HCT116 (cell line): ENCODE measurements around the gene RBM39. TPM values are rescaled to one million over a fixed set of nuclear protein-coding genes. Genes with fewer than 3 reads are reported as not detected.

Experiments
- ATAC-seq: fragments of 200-7000 bp; cut with Tn5 transposase; 2 replicates; pipeline ENCODE4 v1.9.1; 2020; ENCODE audit warnings: mild to moderate bottlenecking, moderate library complexity
- BruUV-seq: library from RNA; stranded (reverse); fragments of 400-500 nt; replicated peaks from 2 replicates; lab custom pipeline; 2021; lab: Mats Ljungman, UMichigan
- CTCF ChIA-PET: fragments of 300-600 bp; sonication (Branson Sonifier 250); formaldehyde crosslinking; loops from one replicate; lab custom pipeline; 2021; ENCODE audit warnings: antibody characterized with exemption; lab: Charles Lee
- POLR2A ChIA-PET: fragments of 300-600, 350-600 bp; sonication (Branson Sonifier 250); formaldehyde crosslinking; loops from one replicate; lab custom pipeline; 2021; ENCODE audit warnings: antibody characterized with exemption; lab: Charles Lee
- RAD21 ChIA-PET, 2 experiments: fragments of 300-600 bp; sonication (Branson Sonifier 250); formaldehyde crosslinking; loops; one replicate each; lab custom pipeline; 2023; ENCODE audit warnings: low total read pairs in 2 of 2; ENCODE audit not compliant: uncharacterized antibody in 2 of 2, unreplicated experiment in 2 of 2, low non-redundant PET in 1 of 2; lab: Charles Lee
- DNase-seq: peaks from one replicate; pipeline ENCODE4 v3.0.0-alpha.2; 2010; ENCODE audit warnings: low read depth, low spot score
- H2AFZ ChIP-seq: fragments of 200-600 bp; shearing (Covaris generic), sonication (generic); 2 replicates; pipeline ENCODE4 v1.6.1; 2017; ENCODE audit warnings: low read depth, mixed run types, mixed read lengths, antibody characterized with exemption, low read length; ENCODE audit not compliant: poor library complexity, severe bottlenecking
- H3K27ac ChIP-seq: 2 replicates; pipeline ENCODE4 v1.5.1; 2012; ENCODE audit warnings: low read depth, low read length
- H3K27me3 ChIP-seq: fragments of 200-600 bp; sonication (generic); 2 replicates; pipeline ENCODE4 v1.6.1; 2016; ENCODE audit warnings: mixed run types, low read length, mixed read lengths; ENCODE audit not compliant: insufficient read depth
- H3K36me3 ChIP-seq, 2 experiments: fragments of 200-500 bp in 1 of 2; fragments of 200-600 bp in 1 of 2; sonication (Bioruptor generic) in 1 of 2; sonication (generic) in 1 of 2; 2 replicates each; pipeline versions ENCODE4 v1.5.1 to v1.6.1; 2014 to 2016; ENCODE audit warnings: low read length in 2 of 2, inconsistent platforms in 1 of 2, mixed read lengths in 1 of 2, mixed run types in 1 of 2; ENCODE audit not compliant: insufficient read depth in 2 of 2, control insufficient read depth in 1 of 2
- H3K4me1 ChIP-seq, 2 experiments: fragments of 200-600 bp in 1 of 2; sonication (generic) in 1 of 2; 2 replicates each; pipeline versions ENCODE4 v1.5.1 to v1.6.1; 2012 to 2017; ENCODE audit warnings: low read length in 2 of 2, inconsistent platforms in 1 of 2, mild to moderate bottlenecking in 1 of 2, mixed read lengths in 1 of 2, mixed run types in 1 of 2, moderate library complexity in 1 of 2; ENCODE audit not compliant: insufficient read depth in 2 of 2, control insufficient read depth in 1 of 2
- H3K4me2 ChIP-seq: fragments of 200-600 bp; sonication (generic); 2 replicates; pipeline ENCODE4 v1.6.1; 2017; ENCODE audit warnings: mixed run types, low read length, mixed read lengths
- H3K4me3 ChIP-seq, 2 experiments: fragments of 200-600 bp in 1 of 2; sonication (generic) in 1 of 2; replicated peaks in 1 of 2; 2 replicates each; pipeline ENCODE4 v1.5.1; 2011 to 2016; ENCODE audit warnings: low read length in 2 of 2, control low read depth in 1 of 2, low read depth in 1 of 2, mild to moderate bottlenecking in 1 of 2, mixed read lengths in 1 of 2, mixed run types in 1 of 2
- H3K79me2 ChIP-seq: fragments of 200-600 bp; sonication (generic); 2 replicates; pipeline ENCODE4 v1.6.1; 2017; ENCODE audit warnings: mild to moderate bottlenecking, mixed run types, low read length, moderate library complexity, mixed read lengths; ENCODE audit not compliant: insufficient read depth
- H3K9ac ChIP-seq: fragments of 200-600 bp; sonication (generic); 2 replicates; pipeline ENCODE4 v1.6.1; 2016; ENCODE audit warnings: low read length, mixed read lengths
- H3K9me2 ChIP-seq: fragments of 200-600 bp; sonication (generic), shearing (Covaris generic); 2 replicates; pipeline ENCODE4 v1.6.1; 2017; ENCODE audit warnings: mixed run types, mild to moderate bottlenecking, moderate library complexity; ENCODE audit not compliant: insufficient read depth
- H3K9me3 ChIP-seq, 2 experiments: fragments of 200-500 bp in 1 of 2; fragments of 200-600 bp in 1 of 2; sonication (Bioruptor generic) in 1 of 2; sonication (generic) in 1 of 2; 2 replicates each; pipeline ENCODE4 v1.6.1; 2014 to 2017; ENCODE audit warnings: low read length in 2 of 2, mixed read lengths in 2 of 2, inconsistent platforms in 1 of 2, low read depth in 1 of 2, mild to moderate bottlenecking in 1 of 2, mixed run types in 1 of 2, moderate library complexity in 1 of 2; ENCODE audit not compliant: control insufficient read depth in 1 of 2, insufficient read depth in 1 of 2
- H4K20me1 ChIP-seq: fragments of 200-600 bp; sonication (generic), shearing (Covaris generic); 2 replicates; pipeline ENCODE4 v1.6.1; 2017; ENCODE audit warnings: mixed run types, mild to moderate bottlenecking, moderate library complexity; ENCODE audit not compliant: insufficient read depth
- CBX3 ChIP-seq: IDR thresholded peaks from 2 replicates; pipeline ENCODE4 v1.6.1; 2012; ENCODE audit warnings: low read depth
- EZH2 ChIP-seq: fragments of 200-600 bp; sonication (generic); IDR thresholded peaks from 2 replicates; pipeline ENCODE4 v1.6.1; 2017; ENCODE audit warnings: antibody characterized with exemption, mixed run types
- EZH2phosphoT487 ChIP-seq: fragments of 200-600 bp; IDR thresholded peaks from 2 replicates; pipeline ENCODE4 v1.6.1; 2018; ENCODE audit warnings: antibody characterized with exemption, borderline replicate concordance
- FOSL1 ChIP-seq: IDR thresholded peaks from 2 replicates; pipeline ENCODE4 v1.6.1; 2012; ENCODE audit warnings: low read depth
- JUND ChIP-seq: IDR thresholded peaks from 2 replicates; pipeline ENCODE4 v1.6.1; 2012
- MAX ChIP-seq: IDR thresholded peaks from 2 replicates; pipeline ENCODE4 v1.6.1; 2012
- REST ChIP-seq: IDR thresholded peaks from 2 replicates; pipeline ENCODE4 v1.6.1; 2012; ENCODE audit warnings: low read depth
- SP1 ChIP-seq: IDR thresholded peaks from 2 replicates; pipeline ENCODE4 v1.6.1; 2012; ENCODE audit warnings: low read depth
- SRF ChIP-seq: IDR thresholded peaks from 2 replicates; pipeline ENCODE4 v1.6.1; 2012; ENCODE audit warnings: low read depth
- TCF7L2 ChIP-seq: IDR thresholded peaks from 2 replicates; pipeline ENCODE4 v1.7.0; 2011; ENCODE audit warnings: borderline replicate concordance, inconsistent platforms; ENCODE audit not compliant: insufficient read depth, insufficient read length; ENCODE audit errors: extremely low read depth
- ZFX ChIP-seq: fragments of 450-650 bp; IDR thresholded peaks from 2 replicates; pipeline ENCODE4 v1.6.1; 2017
- ZNF274 ChIP-seq: fragments of 200-500 bp; sonication (Bioruptor generic); IDR thresholded peaks from 2 replicates; pipeline ENCODE4 v1.6.1; 2014; ENCODE audit warnings: mild to moderate bottlenecking, low read depth, low read length, inconsistent platforms
- intact Hi-C: fragments of 100-400 bp; cut with micrococcal nuclease; formaldehyde crosslinking; loops from 2 replicates; pipeline ENCODE4 v1.10.0; 2022
- total RNA-seq: library from RNA; stranded (reverse); gene quantifications from one replicate; pipeline ENCODE4 v1.2.1, GENCODE V29; 2021; ENCODE audit not compliant: unreplicated experiment

Gene RBM39
- total RNA-seq, 1 experiment from 2014 or later = 234 TPM

GRCh38 chr20:35704514-35705261 lies 37.4 kb downstream of the RBM39 start:
- no peak for TF ChIP-seq ZNF274
- TF ChIP-seq CBX3 = no peak
- no peak for TF ChIP-seq MAX
- no peak for TF ChIP-seq TCF7L2
- no peak for TF ChIP-seq REST
- TF ChIP-seq EZH2 = no peak
- TF ChIP-seq FOSL1 = no peak
- no peak for TF ChIP-seq ZFX
- TF ChIP-seq SP1 = no peak
- no peak for TF ChIP-seq SRF
- TF ChIP-seq EZH2phosphoT487 = no peak
- TF ChIP-seq JUND = no peak
- Histone ChIP-seq H3K9me3 (no peaks in the 10 kb centered on the region), H3K79me2 (peaks cover 81% of the 10 kb centered on the region), H3K4me1 (peaks cover 0 to 12% of the 10 kb centered on the region in 2 experiments; a peak in 1 of 4 replicates), H2AFZ (no peak overlapping the region), H3K9me2 (no peaks in the 10 kb centered on the region), H3K36me3 (peaks cover 55 to 65% of the 10 kb centered on the region in 2 experiments; a peak in 3 of 4 replicates), H4K20me1 (peaks cover 43% of the 10 kb centered on the region), H3K27ac (no peak overlapping the region), H3K4me2 (no peak overlapping the region), H3K9ac (no peak overlapping the region), H3K4me3 (no peak overlapping the region), H3K27me3 (no peaks in the 10 kb centered on the region)
- ChIA-PET POLR2A (no interaction called here), CTCF (no interaction called here), RAD21 (no interaction called here)
- ATAC-seq = no peak
- no peak for DNase-seq
- BruUV-seq = no TSS peak
- intact Hi-C loops = no loop called here
